Measurements from ENCODE around the gene UMODL1.

UMODL1 gene

DNA sequence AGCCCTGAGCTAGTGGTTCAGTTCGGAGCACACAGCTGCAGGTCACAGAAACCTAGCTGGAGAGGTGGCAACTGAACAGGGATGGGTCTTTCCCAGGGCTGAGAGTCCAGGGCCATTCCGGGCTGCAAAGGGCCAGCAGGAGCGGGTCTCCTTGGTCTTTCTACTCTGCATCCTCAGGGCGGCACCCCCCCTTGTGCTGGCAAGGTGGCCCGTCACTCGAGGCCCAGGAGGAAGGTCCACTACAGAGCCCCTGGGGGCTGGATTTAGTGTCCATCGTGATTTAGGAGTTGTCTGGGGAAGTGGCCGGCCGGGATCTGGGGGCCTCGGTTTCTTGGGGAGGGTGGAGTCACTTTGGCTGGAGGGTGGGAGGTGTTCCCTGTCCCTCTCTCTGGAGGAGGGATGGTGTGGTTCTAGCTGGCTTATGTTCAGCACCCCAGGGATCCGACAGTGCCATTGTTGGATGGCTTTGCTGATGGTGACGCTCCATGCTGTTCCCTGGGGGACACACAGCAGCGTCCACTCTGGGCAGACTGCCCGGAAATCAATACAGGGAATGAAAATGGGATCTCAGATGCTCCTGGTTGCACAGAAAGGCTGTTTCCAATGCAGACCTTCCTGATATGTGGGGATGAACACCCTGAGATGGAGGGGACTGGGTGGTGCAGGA, 64.4 kb downstream of the UMODL1 start:
- DNase-seq, result no peak

DNA sequence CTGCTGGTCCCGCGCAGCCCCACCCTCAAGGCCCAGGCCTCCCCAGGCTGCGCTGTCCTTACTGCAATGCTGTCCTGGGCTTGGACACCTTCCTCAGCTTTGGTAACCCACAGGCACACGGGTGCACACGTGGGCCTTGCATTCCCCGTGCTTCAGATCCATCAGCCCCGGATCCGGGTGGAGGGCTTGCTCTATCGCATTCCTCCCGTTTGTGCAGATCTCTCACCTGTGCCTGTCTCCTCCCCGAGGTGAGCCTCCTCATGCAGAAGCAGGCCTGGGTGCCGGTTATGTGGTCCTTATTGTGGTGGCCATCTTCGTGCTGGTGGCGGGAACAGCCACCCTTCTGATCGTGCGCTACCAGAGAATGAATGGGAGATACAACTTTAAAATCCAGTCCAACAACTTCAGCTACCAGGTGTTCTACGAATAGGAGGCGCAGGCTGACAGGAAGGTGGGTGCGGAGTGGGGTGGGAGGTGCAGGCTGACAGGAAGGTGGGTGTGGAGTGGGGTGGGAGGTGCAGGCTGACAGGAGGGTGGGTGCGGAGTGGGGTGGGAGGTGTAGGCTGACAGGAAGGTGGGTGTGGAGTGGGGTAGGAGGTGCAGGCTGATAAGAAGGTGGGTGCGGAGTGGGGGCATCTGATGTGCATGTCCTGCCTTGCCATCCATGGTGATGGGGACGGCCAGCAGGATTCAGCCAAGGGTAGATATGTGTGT, 66.2 kb downstream of the UMODL1 start:
- DNase-seq, result no peak

DNA sequence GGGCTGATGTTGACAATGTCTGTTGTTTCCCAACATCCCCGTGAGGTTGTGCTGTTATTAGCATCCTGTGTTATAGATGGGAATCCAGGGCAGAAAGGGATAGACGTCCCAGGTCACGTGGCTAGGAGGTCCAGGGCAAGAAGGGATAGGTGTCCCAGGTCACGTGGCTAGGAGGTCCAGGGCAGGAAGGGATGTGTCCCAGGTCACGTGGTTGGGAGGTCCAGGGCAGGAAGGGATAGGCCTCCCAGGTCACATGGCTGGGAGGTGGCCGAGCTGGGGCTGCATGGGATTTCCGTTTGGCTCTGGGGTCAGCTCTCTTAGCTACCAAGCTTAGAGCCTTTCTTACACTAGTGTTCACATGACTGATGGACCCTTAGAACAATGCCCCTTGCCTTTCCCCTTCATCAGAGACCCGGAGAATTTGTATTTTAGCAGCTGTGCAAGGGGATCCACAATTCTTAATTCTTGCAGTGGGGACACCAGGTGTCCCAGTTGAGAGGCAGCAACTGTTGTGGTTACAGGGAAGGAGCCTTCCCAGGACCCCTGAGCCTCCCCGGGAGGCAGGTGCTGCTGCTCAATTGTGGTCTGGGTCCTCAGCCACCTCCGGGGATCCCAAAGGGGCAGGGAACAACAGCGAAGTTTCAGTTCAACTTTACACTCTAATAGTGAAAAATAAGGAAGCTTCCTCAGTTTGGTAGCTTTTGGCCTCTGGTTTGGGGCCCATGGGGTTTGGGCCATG, 69.2 kb downstream of the UMODL1 start:
- DNase-seq, result no peak

DNA sequence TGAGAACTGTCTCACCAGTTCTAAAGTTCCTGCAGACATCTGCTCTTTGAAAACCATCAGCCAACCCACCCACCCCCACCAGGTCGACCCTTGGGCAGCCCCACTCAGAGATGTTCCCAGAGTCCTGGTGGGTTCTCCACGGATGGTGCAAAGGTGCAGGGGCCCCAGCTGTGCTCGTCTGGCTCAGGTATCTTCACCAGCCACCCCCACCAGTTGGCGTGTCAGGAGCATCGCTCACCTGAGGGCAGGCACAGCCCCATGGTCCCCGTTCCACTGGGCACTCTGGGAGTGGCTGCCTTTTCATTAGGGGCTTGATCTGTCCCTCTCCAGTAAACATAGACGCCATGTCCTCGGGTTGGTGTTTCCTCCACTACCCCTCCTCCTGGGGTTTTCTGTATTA, 70.5 kb downstream of the UMODL1 start:
- DNase-seq, result no peak

DNA sequence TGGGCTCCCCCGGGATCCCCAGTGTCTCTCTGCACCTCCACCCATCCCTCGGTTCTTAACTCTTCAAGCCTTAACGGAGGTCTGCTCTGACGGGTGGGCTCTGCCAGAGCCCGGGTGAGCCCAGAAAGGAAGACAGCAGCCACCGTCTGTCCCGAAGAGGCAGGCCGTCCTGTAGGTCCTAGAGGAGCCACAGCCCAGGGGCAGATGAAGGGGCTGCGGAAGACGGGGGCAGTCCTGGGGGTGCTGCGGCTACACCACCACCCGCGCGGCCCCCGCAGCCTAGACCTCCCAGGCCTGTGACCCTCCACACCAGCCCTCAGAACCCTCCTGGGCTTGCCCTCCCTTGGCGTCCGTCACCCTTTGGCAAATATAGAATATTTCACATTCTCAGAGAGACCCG, 71.0 kb downstream of the UMODL1 start:
- no peak for DNase-seq

DNA sequence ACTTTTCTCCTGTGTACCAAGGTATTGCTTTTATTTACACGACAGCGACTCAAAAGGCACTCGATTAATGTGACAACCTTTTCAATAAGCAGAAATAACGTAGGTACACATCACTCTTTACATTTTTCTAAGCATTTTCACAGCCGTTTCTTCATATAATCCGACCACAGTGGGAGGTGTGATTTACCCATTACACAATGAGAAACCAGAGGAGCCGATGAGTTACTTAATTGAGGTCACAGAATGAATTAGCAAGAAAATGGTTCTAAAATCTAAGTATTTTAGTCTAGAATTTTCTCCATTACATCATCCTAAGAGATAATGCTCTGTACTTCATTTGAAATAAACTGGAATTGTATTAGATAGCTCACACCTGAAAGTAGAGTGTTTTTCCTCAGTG, 71.5 kb downstream of the UMODL1 start:
- no peak for DNase-seq

DNA sequence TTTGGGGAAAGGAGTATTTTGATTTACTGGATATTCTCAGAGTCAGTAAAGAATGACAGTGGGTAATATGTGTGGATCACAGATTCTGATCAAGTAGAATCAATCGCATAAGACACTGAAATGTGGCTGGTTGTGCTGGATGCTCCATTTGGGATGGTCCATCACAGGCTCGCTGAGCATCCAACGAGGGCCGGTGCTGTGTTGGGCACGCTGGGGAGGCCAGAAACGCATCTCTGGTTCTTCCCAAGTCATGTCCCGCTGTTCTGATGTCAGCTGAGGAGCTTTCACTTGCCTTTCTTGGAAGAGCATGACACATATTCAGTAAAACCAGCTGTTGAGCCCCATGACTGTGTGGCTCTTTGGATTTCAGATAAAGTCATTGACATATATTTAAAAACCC, 72.0 kb downstream of the UMODL1 start:
- no peak for DNase-seq

DNA sequence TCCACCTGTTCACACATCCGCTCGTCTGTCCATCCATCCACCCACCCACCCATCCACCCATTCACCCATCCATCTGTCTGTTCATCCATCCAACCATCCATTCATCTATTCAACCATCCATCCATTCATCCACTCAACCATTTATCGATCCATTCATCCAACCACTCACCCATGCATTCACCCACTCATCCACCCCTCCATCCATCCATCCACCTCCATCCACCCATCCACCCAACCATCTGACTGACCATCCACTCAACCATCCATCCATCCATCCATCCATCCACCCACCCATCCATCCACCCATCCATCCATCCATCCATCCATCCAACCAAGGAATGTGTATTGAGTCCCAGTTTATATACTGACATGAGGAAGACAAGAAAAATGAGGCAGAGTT, 73.1 kb downstream of the UMODL1 start:
- DNase-seq, result no peak

DNA sequence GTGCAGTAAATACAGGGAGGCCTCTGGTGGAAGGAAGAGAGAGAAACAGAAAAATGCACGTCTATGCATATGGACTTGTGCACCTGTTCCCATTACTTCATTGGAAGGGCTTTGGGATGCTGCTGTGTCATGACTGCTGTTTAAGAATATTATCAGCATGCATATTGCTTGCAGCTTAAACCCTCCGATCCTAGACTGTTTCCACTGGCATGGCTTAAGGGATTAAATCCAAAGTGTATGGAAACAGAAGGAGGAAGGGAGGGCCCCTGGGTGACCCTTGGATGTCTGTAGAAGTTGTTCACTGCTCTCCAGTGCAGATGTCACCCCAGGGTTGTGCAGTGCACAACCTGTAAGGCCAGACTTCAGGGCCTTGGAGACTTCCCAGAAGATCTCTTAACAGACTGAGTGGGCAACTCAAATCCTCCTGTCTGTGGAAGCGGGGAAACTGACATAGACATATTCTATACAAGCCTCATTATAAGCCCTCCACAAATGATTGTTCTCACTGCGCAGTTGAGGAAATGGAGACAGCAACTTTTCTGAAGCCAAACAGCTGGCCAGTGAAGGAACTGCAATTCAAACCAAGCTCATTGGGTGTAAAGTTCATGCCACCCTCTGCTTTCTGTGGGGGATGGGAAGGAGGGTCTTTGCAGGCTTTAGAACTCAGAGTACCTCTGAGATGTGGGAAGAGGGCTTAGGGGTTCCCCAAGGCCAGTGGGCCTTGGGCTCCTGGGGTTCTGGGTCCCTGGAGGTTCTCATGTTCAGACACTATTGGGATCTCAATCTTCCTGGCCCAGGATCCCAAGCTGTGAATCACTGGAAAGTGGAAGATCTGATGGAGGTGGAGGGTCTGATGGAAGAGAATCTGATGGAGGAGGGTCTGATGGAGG, 73.8 kb downstream of the UMODL1 start:
- no peak for DNase-seq

DNA sequence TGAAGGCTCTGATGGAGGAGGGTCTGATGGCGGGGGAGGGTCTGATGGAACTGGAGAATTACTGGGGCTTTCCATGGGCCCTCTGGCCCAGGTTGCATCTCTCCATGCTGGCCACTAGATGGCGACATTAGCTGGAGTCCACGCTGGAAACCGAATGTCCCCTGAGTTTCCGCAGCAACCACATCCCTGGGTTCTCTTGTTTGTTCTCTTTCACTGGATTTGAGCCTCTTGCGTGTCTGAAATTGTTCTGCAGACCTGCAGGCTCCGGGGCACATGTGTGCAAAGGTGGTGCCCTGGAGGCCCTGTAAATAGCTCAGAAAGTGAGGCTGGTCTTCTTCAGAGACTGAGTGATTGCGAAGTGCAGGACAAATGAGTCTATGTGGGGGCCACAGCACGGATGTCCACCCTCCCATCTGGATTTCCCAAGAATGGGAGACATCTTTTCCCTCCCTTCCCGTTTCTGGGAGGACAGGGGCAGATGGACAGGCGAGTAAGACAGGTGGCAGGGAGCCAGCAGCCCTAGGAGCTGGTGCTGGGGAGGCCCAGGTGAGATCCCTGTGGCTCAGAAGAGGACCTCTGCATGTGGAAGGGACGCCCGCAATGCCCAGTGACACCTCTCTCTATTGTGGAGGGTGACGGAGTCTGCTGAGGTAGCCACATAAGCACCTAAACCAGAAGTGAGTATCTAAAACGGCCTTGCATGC, 74.6 kb downstream of the UMODL1 start:
- DNase-seq, result peak; percentile 75

DNA sequence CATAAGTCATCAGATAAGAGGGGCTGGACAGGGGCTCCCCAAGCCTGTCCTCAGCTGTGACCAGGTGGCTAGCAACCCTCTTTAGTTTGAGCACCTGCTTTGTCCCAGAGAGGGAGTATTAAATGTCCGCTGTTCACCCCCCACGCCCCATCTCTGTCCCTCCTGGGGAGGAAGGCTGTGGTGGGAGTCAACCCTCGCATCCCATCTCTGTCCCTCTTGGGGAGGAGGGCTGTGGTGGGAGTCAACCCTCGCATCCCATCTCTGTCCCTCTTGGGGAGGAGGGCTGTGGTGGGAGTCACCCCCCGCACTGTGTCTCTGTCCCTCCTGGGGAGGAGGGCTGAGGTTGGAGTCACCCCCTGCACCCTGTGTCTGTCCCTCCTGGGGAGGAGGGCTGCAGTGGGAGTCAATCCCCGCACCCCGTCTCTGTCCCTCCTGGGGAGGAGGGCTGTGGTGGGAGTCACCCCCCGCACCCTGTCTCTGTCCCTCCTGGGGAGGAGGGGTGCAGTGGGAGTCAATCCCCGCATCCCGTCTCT, 75.2 kb downstream of the UMODL1 start:
- DNase-seq, result no peak

DNA sequence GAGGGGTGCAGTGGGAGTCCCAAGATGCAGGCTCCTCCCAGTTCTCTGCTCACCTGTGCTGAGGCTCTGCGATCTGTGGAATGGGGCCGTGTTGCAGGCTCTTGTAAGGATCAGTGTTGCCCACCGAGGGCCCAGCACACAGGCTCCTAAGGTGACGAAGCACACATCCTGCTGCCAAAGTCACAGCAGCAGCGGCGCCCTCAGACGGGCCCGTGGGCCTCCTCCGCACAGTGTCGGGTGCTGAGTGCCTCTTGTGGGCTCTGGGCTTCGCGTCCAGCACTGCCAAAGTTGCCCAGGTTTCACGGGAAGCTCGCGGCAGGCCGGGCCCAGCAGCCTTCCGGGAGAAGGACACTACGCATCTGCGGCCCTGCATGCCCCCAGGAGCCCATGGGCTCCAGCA, 75.7 kb downstream of the UMODL1 start:
- DNase-seq, result no peak

DNA sequence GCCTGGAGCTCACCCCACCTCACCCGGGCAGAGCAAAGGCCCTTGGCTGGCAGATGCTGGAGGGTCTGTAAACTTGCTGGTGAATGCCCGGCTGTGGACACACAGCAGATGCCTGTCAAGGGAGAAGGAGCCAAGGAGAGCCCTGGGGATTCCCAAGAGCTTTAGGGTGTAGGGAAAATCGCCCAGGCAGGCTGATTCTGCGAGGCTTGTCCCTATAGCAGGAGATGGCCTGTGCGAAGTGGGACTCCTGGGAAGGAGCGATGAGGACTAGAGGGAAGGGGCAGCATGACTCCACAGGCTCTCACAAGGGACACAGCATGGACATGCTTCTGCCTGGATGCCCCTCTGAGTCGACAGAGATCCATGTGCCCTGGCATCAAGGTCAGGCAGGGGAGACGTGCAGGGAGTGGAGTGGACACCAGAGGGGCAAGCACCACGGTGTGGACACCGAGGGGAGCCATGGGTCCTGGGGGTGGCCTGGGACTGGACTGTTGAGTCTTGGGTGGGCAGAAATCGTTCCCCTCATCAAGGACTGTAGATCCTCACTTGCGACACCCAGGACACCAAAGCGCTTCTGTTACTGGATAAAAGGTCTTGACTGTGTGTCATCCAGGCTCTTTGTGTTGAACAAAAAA, 76.4 kb downstream of the UMODL1 start:
- DNase-seq, result no peak

DNA sequence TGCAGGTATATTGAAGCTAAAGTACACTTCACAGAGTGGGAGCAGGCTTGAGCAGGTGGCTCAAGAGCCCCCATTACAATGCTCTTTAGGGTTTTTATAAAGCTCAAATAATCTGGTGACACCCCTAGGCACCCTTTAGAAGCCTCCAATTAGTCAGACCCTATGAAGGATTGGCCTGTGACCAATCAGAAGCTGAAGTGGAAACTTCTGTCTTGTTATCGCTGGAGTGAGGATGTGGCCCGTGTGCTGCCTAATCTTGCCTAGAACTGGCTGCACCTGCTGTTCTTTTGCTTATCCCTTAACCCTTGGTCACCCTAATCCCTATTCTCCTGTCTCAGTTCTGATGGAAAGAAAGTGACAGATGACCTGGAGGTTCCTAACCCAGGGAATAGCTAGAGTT, 77.0 kb downstream of the UMODL1 start:
- DNase-seq, result peak; percentile 39

DNA sequence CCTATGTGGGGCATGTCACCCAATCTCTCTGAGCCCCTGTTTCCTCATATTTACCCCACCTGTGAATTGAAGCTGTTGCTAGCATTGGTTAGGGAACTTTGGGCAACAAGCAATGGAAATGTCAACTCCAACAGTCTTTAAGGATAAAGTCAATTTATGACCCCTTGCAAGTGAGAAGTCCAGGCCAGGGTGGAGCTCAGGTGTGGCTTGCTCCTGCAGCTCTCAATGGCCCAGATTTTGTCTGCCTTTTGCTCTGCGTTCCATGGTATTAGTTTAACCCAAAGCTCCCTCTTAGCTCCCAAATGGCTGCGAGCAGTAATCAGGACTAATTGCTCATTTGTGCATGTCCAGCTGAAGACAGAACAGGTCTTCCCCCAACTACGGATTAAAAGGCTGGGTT, 77.5 kb downstream of the UMODL1 start:
- DNase-seq, result no peak

DNA sequence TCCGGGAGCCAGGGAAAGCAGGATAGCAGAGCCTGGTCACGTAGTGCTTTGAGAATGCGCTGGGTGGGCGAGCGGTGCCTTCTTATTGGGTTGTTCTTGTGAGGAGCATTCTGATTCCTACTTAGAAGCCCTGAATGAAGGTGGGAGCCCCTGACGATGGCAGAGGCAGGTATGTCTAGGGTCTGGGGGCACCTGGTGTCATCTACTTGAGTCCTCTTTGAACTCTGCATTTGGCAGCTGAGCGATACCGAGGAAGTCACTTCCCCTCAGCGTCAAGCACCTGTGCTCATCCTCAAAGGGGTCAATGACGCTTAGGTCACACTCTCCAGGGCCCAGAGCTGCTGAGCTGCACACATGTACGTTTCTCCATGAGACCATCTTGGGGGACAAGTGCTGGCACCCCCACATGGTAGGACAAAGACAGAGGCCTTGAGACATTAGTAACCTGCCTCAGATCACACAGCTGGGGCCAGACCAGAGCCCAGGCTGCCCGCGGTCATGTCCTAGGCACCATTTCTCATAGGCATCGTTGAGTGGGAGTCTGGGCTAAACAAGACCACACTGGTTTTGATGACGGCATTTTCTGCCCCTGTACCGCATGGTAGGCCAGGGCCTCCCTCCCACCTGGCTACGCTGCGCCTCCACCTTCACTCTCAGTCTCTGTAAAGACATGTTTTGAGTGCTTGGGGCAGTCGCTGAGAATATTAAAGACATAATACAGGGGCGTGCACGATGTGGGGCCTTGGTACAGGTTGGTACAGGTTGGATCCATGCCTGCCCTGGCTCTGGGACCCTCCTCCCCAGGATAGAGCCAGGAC, 78.7 kb downstream of the UMODL1 start:
- DNase-seq, result no peak

DNA sequence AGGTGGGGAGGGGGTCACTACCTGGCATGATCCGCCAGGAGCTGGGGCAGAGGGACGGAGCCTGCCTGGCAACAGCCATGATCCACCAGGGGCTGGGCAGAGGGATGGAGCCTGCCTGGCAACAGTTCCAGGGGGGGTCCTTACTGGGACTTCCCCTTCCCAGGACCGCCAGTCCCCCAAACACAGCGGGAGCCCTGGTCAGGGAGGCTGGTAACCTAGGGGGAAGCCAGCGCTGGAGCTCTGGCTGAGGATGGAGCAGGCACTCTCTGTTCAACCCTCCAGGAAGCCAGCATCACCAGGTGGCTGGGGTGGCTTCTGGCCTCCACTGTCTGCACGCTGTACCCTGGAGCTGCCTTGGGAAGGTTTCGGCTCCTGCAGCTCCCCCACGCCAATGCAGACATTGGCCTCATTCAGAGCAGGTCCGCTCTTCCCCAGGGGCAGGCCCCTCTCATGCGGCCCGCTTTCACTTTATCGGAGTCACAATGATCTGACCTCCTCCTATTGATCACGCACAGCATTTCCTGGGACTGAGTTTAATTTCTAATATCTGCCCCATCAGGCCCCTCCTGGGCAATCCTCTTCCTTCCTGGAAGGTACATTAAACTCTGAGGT, 79.5 kb downstream of the UMODL1 start:
- no peak for DNase-seq

DNA sequence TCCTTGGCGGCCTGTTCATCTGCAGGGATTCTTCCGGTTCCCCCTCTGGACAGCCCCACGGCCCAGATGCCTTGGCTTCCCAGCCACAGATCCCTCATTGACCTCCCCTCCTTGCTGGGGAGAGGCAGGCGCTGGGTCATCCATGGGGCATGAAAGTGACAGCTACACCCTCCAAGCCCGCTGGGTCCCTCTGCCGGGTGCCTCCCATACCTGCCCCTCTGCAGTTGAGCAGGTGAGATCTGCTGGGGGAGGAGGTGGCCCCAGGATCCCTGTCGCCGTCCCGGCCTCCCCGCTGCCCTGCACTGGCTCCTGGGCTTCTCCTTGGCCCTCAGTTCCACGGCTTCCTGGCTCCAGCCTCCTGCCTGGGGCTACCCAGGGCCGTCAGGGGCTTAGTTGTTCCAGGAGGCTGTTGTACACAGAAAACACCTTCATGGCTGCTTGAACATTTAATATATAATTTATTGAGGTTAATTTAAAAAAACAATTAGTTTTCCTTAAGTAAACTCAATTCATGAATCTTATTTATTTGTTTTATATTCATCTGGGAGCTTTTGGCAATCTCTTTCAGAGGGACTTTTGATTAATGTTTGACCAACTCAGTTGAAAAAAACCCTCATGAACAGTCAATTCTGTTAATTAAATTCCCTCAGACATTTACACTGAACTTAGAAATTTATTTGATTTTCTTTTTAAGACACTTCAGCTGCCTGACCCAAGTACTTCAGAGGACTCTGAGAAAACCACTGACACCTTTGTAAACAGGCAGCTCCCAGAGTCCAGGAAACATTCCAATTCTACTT, 80.2 kb downstream of the UMODL1 start:
- DNase-seq, result no peak

DNA sequence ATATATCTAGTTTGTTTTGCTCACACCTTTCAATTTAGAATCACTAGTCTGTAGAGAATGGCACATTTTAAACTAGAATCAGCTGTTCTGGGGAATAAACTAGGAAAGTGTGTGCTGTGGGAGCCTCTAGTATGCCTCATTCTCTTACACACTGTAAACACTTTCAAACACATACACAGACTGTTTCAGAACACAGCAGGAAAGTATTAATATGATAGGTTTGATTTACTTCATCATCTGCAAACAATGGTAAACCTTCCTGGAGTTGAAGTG, 80.8 kb downstream of the UMODL1 start:
- no peak for DNase-seq

All from NCI-H1436 (cell line).